Glutamatergic neuron (in vitro differentiated cells): ENCODE data around the gene WDR76. TPM values are rescaled to one million over a fixed set of nuclear protein-coding genes. Genes with fewer than 3 reads are reported as not detected.
"Not testable (repeated sequence)": the region's sequence is repeated elsewhere in the genome, so short reads cannot be mapped to it uniquely, and the experiment has no call there.

Experiments
- DNase-seq: peaks from one replicate; pipeline ENCODE4 v3.0.0; 2022
- H3K27ac Mint-ChIP-seq: one replicate; pipeline ENCODE4 v1.8.0; 2020; ENCODE audit warnings: mild to moderate bottlenecking, mixed read lengths, inconsistent platforms; ENCODE audit not compliant: unreplicated experiment
- H3K27me3 Mint-ChIP-seq: one replicate; pipeline ENCODE4 v1.8.0; 2020; ENCODE audit warnings: mild to moderate bottlenecking, moderate library complexity, mixed read lengths, inconsistent platforms; ENCODE audit not compliant: unreplicated experiment
- H3K36me3 Mint-ChIP-seq: one replicate; pipeline ENCODE4 v1.8.0; 2020; ENCODE audit warnings: mild to moderate bottlenecking, mixed read lengths, inconsistent platforms; ENCODE audit not compliant: unreplicated experiment
- H3K4me1 Mint-ChIP-seq: one replicate; pipeline ENCODE4 v1.8.0; 2020; ENCODE audit warnings: mild to moderate bottlenecking, low read depth, mixed read lengths, inconsistent platforms; ENCODE audit not compliant: unreplicated experiment
- H3K4me3 Mint-ChIP-seq: one replicate; pipeline ENCODE4 v1.8.0; 2020; ENCODE audit warnings: mild to moderate bottlenecking, mixed read lengths, inconsistent platforms; ENCODE audit not compliant: unreplicated experiment
- H3K9me3 Mint-ChIP-seq: one replicate; pipeline ENCODE4 v1.8.0; 2020; ENCODE audit warnings: mild to moderate bottlenecking, moderate library complexity, mixed read lengths, inconsistent platforms; ENCODE audit not compliant: unreplicated experiment
- total RNA-seq: library from RNA; stranded (reverse); fragmentation: NEBNext Ultra II Directional; extraction: Animal tissue kit (Norgen Biotek cat#: 25700); gene quantifications from one replicate; pipeline ENCODE4 v1.2.1, GENCODE V29; 2021; ENCODE audit not compliant: unreplicated experiment
- TF ChIP-seq, protein P1 (sequence below): fragments of 200-600 bp; sonication (generic); IDR thresholded peaks from one replicate; pipeline ENCODE4 v1.5.0; 2021; ENCODE audit not compliant: partially characterized antibody, unreplicated experiment

Gene WDR76
- total RNA-seq, 1 donor from 2014 or later, result 4.7 TPM

DNA sequence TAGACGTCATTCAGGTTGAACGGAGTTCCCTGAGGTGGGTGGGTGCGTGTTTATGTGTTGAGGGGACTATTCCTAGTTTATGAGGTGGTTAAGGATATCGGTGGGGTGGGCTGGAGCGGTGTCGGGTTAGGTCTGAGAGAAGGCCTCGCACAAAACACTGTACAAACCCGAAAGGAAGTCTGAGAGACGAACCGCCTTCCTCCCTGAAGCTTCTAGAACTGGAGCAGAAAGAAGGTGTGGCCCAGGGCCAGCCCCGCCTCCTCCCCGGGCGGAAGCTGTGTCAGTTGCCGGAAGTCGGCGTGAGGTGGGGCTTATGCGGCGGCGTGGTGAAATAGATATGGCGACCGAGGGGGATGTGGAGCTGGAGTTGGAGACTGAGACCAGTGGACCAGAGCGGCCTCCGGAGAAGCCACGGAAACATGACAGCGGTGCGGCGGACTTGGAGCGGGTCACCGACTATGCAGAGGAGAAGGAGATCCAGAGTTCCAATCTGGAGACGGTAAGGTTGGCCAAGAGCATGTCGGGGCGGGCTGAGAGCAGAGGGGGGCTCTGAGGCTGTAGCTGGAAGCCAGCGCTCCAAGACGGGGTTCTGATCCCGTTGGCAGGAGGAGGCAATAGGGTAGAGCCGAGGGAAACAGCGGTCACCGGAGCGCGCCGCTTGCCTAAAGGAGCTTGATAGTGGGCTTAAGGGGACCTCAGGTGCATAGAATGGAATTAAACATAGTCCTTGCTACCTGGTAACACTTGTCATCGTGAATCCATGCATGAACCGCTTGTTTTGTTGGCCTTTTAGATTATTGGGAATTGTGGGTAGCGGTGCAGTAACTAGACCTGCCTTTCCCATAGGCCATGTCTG lies 26.3 kb upstream of the WDR76 start, which contains the start of gene HYPK:
HYPK (plus strand) TSS at position 314 of the 856 bp plus-strand sequence; CDS start at position 338, 24 bp downstream.
- Mint-ChIP-seq H3K4me1 (peaks cover 15% of the 10 kb centered on the region), H3K27ac (peak within 1 kb of the TSS; percentile 97), H3K4me3 (peak within 1 kb of the TSS; percentile 100), H3K27me3 (peaks cover 9% of the 10 kb centered on the region), H3K36me3 (peaks cover 4% of the 10 kb centered on the region), H3K9me3 (peaks cover 7% of the 10 kb centered on the region)
- TF ChIP-seq, protein P1, sequence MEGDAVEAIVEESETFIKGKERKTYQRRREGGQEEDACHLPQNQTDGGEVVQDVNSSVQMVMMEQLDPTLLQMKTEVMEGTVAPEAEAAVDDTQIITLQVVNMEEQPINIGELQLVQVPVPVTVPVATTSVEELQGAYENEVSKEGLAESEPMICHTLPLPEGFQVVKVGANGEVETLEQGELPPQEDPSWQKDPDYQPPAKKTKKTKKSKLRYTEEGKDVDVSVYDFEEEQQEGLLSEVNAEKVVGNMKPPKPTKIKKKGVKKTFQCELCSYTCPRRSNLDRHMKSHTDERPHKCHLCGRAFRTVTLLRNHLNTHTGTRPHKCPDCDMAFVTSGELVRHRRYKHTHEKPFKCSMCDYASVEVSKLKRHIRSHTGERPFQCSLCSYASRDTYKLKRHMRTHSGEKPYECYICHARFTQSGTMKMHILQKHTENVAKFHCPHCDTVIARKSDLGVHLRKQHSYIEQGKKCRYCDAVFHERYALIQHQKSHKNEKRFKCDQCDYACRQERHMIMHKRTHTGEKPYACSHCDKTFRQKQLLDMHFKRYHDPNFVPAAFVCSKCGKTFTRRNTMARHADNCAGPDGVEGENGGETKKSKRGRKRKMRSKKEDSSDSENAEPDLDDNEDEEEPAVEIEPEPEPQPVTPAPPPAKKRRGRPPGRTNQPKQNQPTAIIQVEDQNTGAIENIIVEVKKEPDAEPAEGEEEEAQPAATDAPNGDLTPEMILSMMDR, result no peak
- peak; percentile 91 for DNase-seq

DNA sequence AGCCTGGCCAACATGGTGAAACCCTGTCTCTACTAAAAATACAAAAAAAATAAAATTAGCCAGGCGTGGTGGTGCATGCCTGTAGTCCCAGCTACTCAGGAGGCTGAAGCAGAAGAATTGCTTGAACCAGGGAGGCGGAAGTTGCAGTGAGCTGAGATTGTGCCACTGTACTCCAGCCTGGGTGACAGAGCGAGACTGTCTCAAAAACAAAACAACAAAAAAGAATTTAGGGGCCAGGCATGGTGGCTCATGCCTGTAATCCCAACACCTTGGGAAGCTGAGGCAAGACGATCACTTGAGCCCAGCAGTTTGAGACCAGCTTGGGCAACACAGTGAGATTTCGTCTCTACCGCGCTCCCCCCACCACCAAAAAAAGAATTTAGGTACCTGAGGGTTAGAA lies 24.1 kb upstream of the WDR76 start:
- DNase-seq, H3K27ac Mint-ChIP-seq, H3K36me3 Mint-ChIP-seq, H3K27me3 Mint-ChIP-seq, H3K9me3 Mint-ChIP-seq, H3K4me3 Mint-ChIP-seq: not testable (repeated sequence)
- peaks cover 15% of the 10 kb centered on the region for H3K4me1 Mint-ChIP-seq

DNA sequence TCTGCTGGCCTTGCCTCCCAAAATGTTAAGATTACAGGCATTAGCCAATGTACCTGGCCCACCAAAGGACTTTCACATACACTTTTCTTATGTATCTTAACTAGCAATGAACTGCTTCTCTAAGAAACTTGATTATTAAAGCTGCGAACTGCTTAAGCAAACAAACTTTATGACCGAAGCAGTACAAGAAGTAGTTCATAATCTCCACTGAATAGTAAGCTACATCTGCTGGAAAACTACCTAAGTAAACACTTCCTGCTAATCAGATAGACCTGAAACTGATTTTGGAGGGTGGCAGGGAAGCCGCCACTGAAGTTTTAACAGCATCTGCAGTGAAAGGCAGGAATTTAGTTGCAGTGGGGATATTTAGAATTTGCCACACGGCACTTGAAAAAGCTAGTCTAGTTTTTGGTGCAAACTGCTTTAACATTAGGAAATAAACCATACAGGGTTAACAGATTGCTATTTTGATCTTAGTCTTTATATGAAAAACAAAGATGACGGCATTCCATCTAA lies 18.3 kb upstream of the WDR76 start:
- no peak overlapping the region for H3K27ac Mint-ChIP-seq

DNA sequence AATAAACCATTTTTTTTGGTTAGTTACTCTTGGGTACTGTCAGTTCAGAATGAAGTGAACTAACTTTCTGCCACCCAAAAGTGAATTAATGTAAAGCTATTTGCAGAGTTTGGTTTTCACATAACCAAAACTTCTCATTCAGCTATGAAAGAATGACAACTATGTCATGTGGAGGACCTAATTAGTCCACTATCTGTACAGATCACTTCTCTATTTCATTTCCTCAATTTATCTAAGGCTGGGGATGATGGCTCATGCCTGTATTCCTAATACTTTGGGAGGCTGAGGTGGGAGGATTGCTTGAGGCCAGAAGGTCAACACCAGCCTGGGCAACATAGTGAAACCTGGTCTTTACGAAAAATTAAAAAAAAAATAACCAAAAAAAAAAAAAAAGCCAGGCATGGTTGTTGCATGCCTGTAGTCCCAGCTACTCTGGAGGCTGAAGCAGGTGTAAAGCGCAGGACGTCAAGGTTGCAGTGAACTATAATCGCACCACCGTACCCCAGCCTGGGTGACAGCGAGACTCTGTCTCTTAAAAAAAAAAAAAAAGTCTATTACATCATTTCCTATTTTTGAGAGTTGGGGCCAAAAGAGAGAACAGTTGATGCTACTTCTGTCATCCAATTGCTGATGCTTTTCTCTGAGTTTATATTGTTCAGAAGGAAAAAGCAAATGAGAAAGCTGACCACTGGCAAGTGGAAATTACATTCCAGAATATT lies 17.7 kb upstream of the WDR76 start:
- H3K4me1 Mint-ChIP-seq, result no peaks in the 10 kb centered on the region
- H3K36me3 Mint-ChIP-seq, result no peaks in the 10 kb centered on the region
- TF ChIP-seq, protein P1, result no peak
- no peaks in the 10 kb centered on the region for H3K27me3 Mint-ChIP-seq
- no peak for DNase-seq
- H3K9me3 Mint-ChIP-seq, result peaks cover 3% of the 10 kb centered on the region
- H3K4me3 Mint-ChIP-seq, result no peak overlapping the region
- H3K27ac Mint-ChIP-seq, result no peak overlapping the region

More for the DNA sequence above, 18.3 kb upstream of the WDR76 start:
- no peaks in the 10 kb centered on the region for H3K4me1 Mint-ChIP-seq
- H3K27me3 Mint-ChIP-seq, result no peaks in the 10 kb centered on the region
- TF ChIP-seq, protein P1, result no peak
- no peak overlapping the region for H3K4me3 Mint-ChIP-seq
- H3K36me3 Mint-ChIP-seq, result no peaks in the 10 kb centered on the region
- no peak for DNase-seq
- H3K9me3 Mint-ChIP-seq, result peaks cover 3% of the 10 kb centered on the region

DNA sequence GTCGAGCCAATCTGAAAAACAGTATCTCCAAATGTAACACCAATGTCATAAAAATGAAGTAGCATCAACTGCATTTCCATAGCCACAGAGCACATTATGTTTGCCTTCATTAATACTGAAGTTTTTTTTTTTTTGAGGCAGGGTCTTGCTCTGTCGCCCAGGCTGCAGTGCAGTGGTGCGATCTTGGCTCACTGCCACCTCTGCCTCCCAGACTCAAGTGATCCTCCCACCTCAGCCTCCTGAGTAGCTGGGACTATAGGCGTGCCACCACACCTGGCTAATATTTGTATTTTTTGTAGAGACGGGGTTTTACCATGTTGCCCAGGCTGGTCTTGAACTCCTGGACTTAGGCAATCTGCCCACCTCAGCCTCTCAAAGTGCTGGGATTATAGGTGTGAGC lies 11.7 kb upstream of the WDR76 start:
- peak overlapping the region; percentile 7 for H3K4me3 Mint-ChIP-seq
- H3K9me3 Mint-ChIP-seq, H3K27ac Mint-ChIP-seq, H3K4me1 Mint-ChIP-seq, H3K36me3 Mint-ChIP-seq, DNase-seq, H3K27me3 Mint-ChIP-seq: not testable (repeated sequence)

DNA sequence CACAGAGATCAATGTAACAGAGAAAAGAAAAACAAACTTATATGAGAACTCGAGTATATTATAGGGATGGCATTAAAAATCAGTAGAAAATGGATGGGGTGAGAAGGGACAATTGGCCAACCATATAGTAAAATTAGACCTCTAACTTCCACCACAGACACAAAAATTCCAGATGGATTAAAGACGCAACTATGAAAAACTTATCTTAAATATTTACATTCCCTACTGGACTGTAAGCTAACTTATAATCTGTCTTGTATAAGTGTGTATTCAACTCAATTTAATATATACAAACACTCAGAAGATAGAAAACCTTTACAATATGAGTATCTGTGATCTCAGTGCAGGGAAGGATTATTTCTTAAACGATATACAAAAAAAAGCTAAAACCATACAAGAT lies 5.3 kb upstream of the WDR76 start:
- Mint-ChIP-seq H3K36me3 (no peaks in the 10 kb centered on the region), H3K27ac (no peak overlapping the region), H3K4me1 (no peaks in the 10 kb centered on the region), H3K27me3 (peaks cover 2% of the 10 kb centered on the region), H3K4me3 (no peak overlapping the region), H3K9me3 (peaks cover 5% of the 10 kb centered on the region)
- DNase-seq, result no peak
- TF ChIP-seq, protein P1, result no peak
